Measurements from ENCODE around the gene RPS21.
A peak's percentile ranks its signal among the peaks of the same experiment; 100 is the strongest.

Gene RPS21

DNA sequence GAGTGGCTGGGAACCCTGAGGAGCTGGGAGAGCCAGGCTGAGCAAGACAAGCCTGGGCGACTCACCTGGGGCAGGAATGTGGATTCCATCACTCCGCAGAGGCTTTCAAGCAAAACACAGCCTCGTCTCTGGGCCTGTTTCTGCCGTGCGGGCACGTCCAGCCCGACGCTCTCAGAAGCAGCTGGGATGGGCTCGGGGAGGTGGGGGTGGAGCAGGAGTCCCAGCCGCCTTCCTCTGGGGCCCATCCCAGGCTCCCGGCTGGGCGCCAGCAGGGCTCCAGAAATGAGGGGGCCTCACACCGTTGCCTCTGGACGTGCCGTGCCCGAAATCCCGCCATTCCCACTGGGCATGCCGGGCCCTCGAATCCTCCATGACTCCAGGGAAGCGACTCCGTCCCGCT lies 8.7 kb upstream of the RPS21 start:
- no peak for DNase-seq (ENCODE audit: low spot score)

DNA sequence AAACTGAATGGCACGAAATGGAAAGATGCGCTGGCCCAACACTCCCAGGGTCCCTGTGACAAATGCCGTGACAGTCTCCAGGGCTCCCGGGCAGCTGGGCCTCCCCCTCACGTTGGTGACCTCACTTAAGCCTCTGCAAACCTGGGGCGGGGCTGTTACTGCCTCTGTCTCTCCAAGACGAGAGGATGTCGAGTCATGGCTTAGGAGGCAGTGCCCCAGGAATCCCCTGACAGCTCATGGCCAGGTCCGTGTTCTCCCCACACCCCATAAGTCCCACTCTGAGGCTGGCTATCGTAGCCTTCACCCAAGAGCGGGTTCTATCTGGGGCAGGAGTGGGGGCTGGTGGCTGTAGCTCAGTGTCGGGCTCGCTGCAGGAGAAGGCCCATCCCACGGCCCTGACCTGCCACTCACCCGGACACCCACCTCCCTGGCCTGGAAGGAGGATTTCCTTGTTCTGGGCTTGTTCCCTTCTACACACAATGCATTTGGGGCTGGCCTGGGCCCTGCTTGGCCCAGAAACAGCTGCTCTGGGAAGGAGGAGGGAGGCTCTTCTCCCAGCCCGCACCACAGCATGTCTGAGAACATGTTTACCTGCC lies 5.6 kb upstream of the RPS21 start:
- no peak for DNase-seq (ENCODE audit: low spot score)

GRCh38 chr20:62381842-62382241 lies 5.1 kb upstream of the RPS21 start:
- no peak for DNase-seq (ENCODE audit: low spot score)

DNA sequence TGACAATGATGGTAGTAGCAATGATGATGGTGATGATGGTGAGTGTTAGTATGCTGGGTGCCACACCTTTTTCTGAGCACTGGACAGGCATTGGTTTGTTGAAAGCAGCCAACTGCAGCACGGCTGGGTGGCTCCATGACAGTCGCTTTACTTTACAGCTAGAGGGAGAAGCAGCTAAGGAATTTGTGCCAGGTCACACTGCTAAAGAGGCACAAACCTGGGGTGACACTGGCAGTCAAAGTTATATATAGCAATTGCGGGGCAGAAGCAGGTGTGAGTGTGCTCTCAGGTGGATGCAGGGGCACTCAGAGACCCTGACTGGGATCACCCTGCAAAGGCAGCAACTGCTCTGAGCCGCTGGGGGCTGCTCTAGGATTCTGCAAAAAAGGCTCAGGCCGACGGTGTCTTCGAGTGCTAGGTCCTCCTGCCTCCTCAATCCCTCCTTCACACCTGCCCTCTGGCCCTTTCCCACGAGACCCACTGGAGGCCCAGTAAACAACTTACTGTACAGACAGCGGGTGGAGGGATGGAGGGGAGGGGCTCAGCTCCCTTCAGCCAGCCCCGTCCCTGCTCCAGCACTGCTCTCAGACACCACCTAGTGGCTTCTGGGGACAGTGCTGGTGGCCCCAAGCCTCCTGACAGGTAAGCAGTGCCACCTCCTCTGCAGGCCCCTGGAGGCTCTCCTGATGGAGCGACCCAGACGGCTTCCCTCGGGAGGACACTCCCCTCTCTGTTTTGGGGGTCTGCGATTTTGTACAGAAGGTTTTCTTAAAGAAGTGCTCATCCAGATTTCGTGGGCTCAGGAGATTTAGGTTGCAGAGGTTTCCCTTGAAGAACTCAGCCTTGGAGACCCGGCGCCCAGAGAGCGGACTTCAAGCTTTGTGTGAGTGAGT lies 4.4 kb upstream of the RPS21 start:
- DNase-seq (ENCODE audit: low spot score), result peak; percentile 90

- DNase-seq (ENCODE audit: low spot score), result no peak
Measured at GRCh38 chr20:62387219-62387913, 463 bp downstream of the RPS21 start.

DNA sequence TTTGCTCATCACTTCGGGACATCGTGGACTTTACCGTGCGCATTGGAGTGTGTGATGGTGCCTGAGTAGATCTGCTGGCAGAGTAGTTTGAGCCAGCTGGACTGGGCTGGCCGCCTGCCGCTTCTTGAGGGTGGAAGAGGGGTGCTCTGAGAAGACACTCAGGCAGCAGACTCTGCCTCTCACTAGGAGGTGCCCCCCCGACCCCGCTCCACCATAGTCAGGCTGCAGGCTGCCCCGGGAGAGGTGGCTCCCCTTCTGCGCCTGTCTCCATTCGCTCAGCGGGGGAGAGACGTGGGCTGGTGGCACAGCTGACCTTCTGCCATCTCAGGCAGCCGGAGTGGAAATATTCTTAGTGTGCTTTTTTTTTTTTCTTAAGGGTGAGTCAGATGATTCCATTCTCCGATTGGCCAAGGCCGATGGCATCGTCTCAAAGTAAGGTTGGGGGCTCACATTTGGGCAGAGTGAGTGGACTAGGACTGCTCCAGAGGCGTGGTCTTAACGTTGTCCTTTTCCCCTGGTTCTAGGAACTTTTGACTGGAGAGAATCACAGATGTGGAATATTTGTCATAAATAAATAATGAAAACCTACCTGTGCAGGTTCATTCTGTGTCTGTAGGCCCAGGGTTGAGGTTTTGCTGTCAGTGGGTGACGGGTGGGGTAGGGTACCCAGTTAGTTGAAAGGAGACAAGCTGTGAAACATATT lies 1.2 kb downstream of the RPS21 start:
- no peak for DNase-seq (ENCODE audit: low spot score)

- no peak for DNase-seq (ENCODE audit: low spot score)
Measured at GRCh38 chr20:62388839-62389600, 2.1 kb downstream of the RPS21 start.

DNA sequence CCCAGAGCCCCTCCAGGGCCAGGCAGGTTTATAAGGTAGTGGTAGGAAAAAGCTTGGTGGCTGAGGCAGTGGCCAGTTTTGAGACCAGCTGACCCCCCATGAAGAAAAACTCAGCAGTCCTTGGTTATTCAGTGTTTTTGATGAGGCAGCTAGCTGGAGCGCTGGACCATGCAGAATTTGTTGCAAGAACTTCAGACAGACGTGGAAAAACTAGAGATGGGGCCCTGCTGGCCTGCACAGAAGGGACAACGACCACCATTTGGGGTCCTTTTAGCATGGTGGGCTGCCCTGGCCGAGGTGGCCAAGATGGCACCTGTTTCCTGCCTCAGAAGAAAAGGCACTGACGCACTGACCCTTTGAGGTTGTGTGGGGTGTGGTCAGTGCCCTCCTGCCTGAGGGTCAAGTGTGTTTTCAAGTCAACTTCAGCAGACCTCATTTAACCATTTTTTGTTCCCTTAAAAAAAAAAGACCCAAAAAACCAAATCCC lies 2.7 kb downstream of the RPS21 start:
- no peak for DNase-seq (ENCODE audit: low spot score)

DNA sequence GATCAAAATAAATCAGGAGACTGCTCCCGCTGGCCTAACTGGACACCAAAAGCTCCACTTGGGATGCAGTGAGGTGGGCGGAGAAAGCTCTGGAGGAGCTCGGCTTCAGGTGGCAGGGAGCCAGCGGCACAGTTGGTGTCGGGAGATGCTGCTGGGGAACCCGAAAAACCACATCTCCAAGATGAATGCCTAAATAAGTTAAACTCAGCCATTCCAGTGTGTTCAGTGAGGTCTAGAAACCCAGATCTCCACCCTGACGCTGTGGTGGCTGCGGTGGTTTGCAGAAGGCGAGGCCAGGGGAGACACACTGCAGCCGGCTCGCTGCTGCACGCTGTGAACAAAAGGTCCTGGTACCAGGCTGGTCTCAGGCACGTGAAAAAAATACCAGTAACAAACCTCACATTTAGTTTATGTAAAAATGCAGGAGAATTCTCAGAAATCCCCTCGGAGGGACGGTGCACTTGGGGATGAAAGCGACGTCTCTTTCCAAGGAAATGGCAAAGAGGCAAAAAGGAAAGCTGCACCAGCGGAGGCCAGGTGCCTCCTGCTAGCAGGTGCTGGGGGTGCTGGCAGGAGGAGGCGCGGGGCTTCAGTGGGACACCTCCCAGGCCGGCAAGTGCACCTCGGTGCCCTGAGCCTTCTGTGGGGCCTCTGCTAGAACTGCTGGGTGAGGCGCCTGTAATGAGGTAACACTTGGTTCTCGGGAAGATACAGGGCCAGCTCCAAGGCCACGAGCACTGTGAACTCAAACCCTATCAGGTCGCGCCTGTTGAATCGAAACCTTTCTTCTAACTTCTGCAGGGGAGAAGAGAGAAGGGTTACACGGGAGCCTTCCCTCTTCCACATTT lies 3.6 kb downstream of the RPS21 start:
- peak; percentile 50 for DNase-seq (ENCODE audit: low spot score)

DNA sequence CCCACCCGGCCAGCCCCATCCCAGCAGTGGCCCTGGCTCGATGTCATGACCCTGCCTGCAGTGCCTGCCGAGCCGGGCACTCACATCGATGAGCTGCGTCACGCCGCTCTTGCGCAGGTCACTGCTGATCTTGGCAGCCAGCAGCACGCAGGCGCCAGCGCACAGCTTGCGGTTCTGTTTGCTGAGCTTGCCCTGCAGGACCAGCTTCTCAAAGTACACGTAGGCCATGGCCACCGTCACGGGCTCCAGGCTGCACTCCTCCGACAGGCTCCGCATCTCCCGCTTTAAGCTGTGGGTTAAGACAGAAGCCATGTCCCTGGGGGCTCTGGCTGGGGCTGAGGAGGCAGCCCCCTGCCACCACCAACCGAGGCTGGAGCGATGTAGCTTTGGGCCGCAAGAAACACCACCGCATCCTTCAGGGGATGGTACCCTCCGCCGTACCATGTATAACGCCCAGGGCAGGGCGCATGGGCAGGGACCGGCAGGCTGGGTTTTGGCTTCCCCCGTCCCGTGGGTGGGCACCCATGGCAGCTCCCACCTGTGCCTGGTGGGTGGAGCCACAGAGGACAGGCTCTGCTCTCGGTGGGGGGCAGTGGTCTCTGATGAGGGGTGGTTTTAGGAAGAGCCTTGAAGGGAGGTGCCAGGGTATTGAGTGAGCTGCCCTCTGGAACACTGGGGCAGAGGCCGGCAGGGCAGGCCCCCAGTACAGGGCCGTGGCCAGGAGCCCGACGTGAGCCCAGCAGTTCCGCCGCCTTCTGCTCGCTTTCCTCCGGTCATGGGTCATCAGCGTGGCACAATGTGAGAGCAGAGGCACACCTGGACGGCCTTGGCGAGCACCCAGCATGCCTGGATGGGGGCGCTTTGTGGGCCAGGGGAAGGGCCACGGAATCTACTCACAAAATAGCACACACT lies 4.5 kb downstream of the RPS21 start:
- peak; percentile 84 for DNase-seq (ENCODE audit: low spot score)

- no peak for DNase-seq (ENCODE audit: low spot score)
Measured at GRCh38 chr20:62392077-62392418, 5.1 kb downstream of the RPS21 start.

GRCh38 chr20:62392621-62393334 lies 5.9 kb downstream of the RPS21 start:
- no peak for DNase-seq (ENCODE audit: low spot score)

GRCh38 chr20:62393335-62393665 lies 6.4 kb downstream of the RPS21 start:
- DNase-seq (ENCODE audit: low spot score), result no peak

- no peak for DNase-seq (ENCODE audit: low spot score)
Measured at GRCh38 chr20:62393830-62394229, 6.9 kb downstream of the RPS21 start.

DNA sequence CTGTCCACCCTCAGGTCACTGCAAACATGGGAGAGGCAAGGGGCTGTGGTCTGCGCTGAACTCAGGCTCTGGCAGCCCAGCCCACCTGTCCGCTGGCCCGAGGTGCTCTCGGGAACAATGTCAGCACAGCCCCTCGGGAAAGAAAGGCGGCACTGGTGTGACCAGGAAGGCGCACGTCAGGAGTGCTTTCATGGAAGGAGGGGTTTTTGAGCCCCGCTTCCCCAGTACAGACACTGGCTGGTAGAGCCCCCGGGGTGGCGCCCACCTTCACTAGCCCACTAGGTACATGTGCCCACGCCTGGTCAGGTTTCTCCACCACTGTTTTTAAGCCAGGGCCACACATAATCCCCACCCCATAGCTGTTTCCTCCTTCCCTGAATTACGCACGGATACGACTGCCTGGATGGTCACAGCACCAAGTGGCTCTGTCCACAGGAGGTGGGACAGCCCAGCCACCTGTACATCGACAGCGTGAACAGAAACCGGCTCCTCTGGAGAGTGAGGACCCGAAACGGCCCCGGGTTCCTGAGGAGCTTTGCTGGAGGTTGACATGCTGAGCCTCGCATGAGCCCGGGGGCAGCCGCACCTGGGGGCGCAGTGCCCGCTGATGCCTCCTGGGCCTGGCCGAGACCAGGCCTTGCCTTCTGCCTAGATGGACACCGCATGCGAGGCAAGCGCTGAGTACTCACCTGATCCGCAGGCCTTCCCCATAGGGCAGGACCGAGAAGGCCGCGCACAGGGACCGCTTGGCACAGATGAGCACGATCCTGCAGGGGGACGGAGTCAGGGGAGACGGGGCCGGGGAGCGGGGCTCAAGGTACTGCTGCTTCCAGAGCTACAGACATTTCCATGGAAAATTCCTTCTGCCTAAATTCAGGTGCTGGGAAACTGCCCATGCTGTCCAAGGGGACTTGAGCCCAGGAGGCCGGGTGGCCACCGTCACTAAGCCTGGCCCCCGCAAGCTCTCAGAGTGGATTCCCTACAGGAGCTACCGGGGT lies 7.6 kb downstream of the RPS21 start:
- DNase-seq (ENCODE audit: low spot score), result no peak

DNA sequence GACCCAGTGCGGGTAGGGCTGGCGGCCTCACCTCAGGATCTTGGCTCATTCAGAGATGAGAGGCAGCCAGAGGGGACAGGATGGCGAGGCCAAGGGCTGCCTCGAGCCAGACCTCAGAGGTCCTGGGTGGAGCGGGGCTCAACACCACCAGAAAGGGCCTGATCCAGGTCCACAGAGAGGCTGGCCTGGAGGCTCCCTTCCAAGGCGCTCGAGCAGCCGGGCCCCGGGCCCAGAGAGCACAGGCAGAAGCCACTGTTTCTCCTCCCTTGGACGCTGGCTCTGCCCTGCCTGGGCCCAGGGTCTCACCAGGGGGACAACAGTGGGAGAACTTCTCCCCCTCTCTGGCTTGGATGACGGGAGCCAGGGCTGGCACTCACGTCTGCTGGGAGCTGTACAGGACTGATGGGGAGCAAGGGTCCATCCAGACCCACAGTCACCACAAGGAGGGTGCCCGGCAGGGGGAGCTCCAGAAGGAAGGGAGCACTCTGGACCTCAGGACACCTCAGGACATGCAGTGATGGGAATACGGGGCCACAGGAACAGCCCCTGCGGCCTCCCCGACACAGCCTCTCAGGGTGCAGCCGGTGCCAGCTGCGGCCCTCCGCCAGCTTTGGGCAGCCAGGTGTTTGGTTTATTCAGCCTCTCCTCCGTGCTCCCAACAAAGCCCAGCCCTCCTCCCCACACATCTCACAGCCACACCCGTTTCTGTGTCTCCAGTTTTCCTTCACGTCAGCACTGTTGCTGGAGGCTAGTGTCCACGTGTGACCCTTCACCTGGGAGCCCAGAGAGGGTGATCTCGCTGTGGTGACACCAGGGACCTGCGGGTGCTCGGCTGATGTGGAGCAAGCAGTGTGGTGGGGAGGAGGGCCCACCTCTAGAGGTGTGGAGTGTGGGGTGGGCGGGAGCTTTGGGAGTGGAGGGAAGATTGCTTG lies 8.7 kb downstream of the RPS21 start:
- DNase-seq (ENCODE audit: low spot score), result no peak
